ENCODE results near the gene CDK16. TPM values are rescaled to one million over a fixed set of nuclear protein-coding genes. Genes with fewer than 3 reads are reported as not detected.
A peak's percentile ranks its signal among the peaks of the same experiment; 100 is the strongest.

CDK16 gene
- total RNA-seq (10 to 100 TPM; 81.1 to 95.8 TPM), polyA plus RNA-seq (ENCODE audit: insufficient read length in 6 of 6) (100 to 1,000 TPM in 3 of 6 donors, 10 to 100 TPM in 3; 91.2 to 113 (median 102) TPM)
- long read RNA-seq, donor 1, transcript CDK16-202 (16 exons, 3,144 nt) = major isoform, 13 of 41 reads
- long read RNA-seq, donor 1, partial matches to known transcripts = 20 of 41 reads
- long read RNA-seq, donor 1, other reads (novel, unspliced or antisense) = 0 of 41 reads
- long read RNA-seq, donor 2, transcript CDK16-202 (16 exons, 3,144 nt) = major isoform, 6 of 10 reads
- long read RNA-seq, donor 2, partial matches to known transcripts = 0 of 10 reads
- long read RNA-seq, donor 2, other reads (novel, unspliced or antisense) = 0 of 10 reads
- long read RNA-seq, donor 3, transcript CDK16-202 (16 exons, 3,144 nt) = major isoform, 9 of 11 reads
- long read RNA-seq, donor 3, partial matches to known transcripts = 0 of 11 reads
- long read RNA-seq, donor 3, other reads (novel, unspliced or antisense) = 0 of 11 reads
- long read RNA-seq, donor 4, transcript CDK16-202 (16 exons, 3,144 nt) = major isoform, 15 of 28 reads
- long read RNA-seq, donor 4, partial matches to known transcripts = 3 of 28 reads
- long read RNA-seq, donor 4, other reads (novel, unspliced or antisense) = 7 of 28 reads
- long read RNA-seq, donor 5, transcript CDK16-202 (16 exons, 3,144 nt) = major isoform, 6 of 10 reads
- long read RNA-seq, donor 5, partial matches to known transcripts = 0 of 10 reads
- long read RNA-seq, donor 5, other reads (novel, unspliced or antisense) = 0 of 10 reads
- long read RNA-seq, donor 6, transcript CDK16-202 (16 exons, 3,144 nt) = major isoform, 10 of 11 reads
- long read RNA-seq, donor 6, partial matches to known transcripts = 0 of 11 reads
- long read RNA-seq, donor 6, other reads (novel, unspliced or antisense) = 0 of 11 reads
- long read RNA-seq, donor 7, partial matches to known transcripts = 0 of 5 reads
- long read RNA-seq, donor 7, other reads (novel, unspliced or antisense) = 0 of 5 reads
- long read RNA-seq, donor 8, transcript CDK16-202 (16 exons, 3,144 nt) = major isoform, 8 of 11 reads
- long read RNA-seq, donor 8, partial matches to known transcripts = 0 of 11 reads
- long read RNA-seq, donor 8, other reads (novel, unspliced or antisense) = 0 of 11 reads
- long read RNA-seq, donor 9, partial matches to known transcripts = 0 of 1 reads
- long read RNA-seq, donor 9, other reads (novel, unspliced or antisense) = 0 of 1 reads
- long read RNA-seq, donor 10, transcript CDK16-202 (16 exons, 3,144 nt) = major isoform, 20 of 28 reads
- long read RNA-seq, donor 10, partial matches to known transcripts = 2 of 28 reads
- long read RNA-seq, donor 10, other reads (novel, unspliced or antisense) = 4 of 28 reads
- long read RNA-seq, donor 11, transcript CDK16-202 (16 exons, 3,144 nt) = major isoform, 15 of 111 reads
- long read RNA-seq, donor 11, partial matches to known transcripts = 91 of 111 reads
- long read RNA-seq, donor 11, other reads (novel, unspliced or antisense) = 0 of 111 reads
- long read RNA-seq, donor 12, transcript CDK16-202 (16 exons, 3,144 nt) = major isoform, 7 of 18 reads
- long read RNA-seq, donor 12, partial matches to known transcripts = 11 of 18 reads
- long read RNA-seq, donor 12, other reads (novel, unspliced or antisense) = 0 of 18 reads

- peak; percentile 77 for ATAC-seq
- H3K4me1 ChIP-seq = peaks cover 5 to 33% of the 10 kb centered on the region in 2 donors
- no peak for TF ChIP-seq CTCF (IDR thresholded peaks at IDR 0.05)
- H3K27me3 ChIP-seq = no peaks in the 10 kb centered on the region
- peaks cover 3 to 34% of the 10 kb centered on the region in 2 donors for H3K36me3 ChIP-seq
- peak within 1 kb of the TSS; percentile 64 to 81 for H3K4me3 ChIP-seq
- intact Hi-C loops (cut with DNase I) = no loop called here
- H3K27ac ChIP-seq = peak within 1 kb of the TSS; percentile 93
- DNase-seq = peak; percentile 84 to 95 (median 90)
- no peaks in the 10 kb centered on the region for H3K9me3 ChIP-seq
Measured at GRCh38 chrX:47218280-47218919, at the start of gene CDK16. Gene CDK16, plus strand, starts transcription at chrX:47218681. Its CDS starts 4,877 bp downstream, at chrX:47223558.

GRCh38 chrX:47169273-47169672, 49.2 kb upstream of the CDK16 start:
- H3K27ac ChIP-seq = no peak overlapping the region
- no peak for TF ChIP-seq CTCF (IDR thresholded peaks at IDR 0.05)
- H3K27me3 ChIP-seq = no peaks in the 10 kb centered on the region
- DNase-seq = no peak
- peaks cover 0 to 50% of the 10 kb centered on the region in 2 donors for H3K36me3 ChIP-seq
- intact Hi-C loops (cut with DNase I) = no loop called here
- no peak for ATAC-seq
- H3K4me1 ChIP-seq = no peaks in the 10 kb centered on the region
- H3K4me3 ChIP-seq = no peak overlapping the region
- no peaks in the 10 kb centered on the region for H3K9me3 ChIP-seq

GRCh38 chrX:47169726-47170515, 48.6 kb upstream of the CDK16 start:
- no peak overlapping the region for H3K27ac ChIP-seq
- no peak for TF ChIP-seq CTCF (IDR thresholded peaks at IDR 0.05)
- peaks cover 0 to 56% of the 10 kb centered on the region in 2 donors for H3K36me3 ChIP-seq
- intact Hi-C loops (cut with DNase I) = no loop called here
- no peaks in the 10 kb centered on the region for H3K27me3 ChIP-seq
- no peaks in the 10 kb centered on the region for H3K4me1 ChIP-seq
- H3K9me3 ChIP-seq = no peaks in the 10 kb centered on the region
- DNase-seq (no peak), ATAC-seq (peak; percentile 47)
- H3K4me3 ChIP-seq = no peak overlapping the region

All from left lung (tissue), 14 donors.